ENCODE results near the gene PRRG3.

DNA sequence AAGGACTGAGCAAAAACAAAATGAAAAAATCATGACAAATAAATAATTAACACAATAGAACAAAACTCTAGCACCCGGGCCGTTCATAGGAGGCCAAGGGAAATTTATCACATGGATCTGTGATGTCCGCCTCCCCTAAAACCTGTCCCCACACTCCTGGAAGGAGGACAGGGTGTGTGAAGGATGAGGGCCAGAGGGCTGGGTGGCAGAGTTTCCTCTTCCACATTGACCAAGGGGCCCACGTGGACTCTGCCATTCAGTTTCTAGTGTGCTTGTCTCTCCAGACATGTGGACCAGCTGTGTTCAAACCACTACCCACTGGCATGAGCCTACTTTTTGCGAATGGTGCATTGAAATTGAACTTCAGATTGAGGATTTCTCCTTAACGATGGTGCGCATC is 6.3 kb downstream of the PRRG3 start:
- TF ChIP-seq CTCF (IDR thresholded peaks at IDR 0.05) (no peak), POLR2AphosphoS5 (IDR thresholded peaks at IDR 0.05) (no peak), EP300 (IDR thresholded peaks at IDR 0.05) (no peak)

All from upper lobe of left lung (tissue), 4 donors.